Mesendoderm (in vitro differentiated cells): ENCODE data around the gene NPAS3.

Source experiments
- DNase-seq: peaks from one replicate; pipeline ENCODE4 v3.0.0; 2013
- H2AK5ac ChIP-seq: 2 replicates; pipeline ENCODE4 v1.6.1; 2013; ENCODE audit warnings: low read length, inconsistent platforms
- H2BK120ac ChIP-seq: 2 replicates; pipeline ENCODE4 v1.6.1; 2013; ENCODE audit warnings: low read depth, mild to moderate bottlenecking, low read length, moderate library complexity, mixed read lengths
- H2BK15ac ChIP-seq: replicated peaks from 2 replicates; pipeline ENCODE4 v1.6.1; 2013; ENCODE audit warnings: low read depth, mild to moderate bottlenecking, moderate library complexity
- H2BK5ac ChIP-seq: 2 replicates; pipeline ENCODE4 v1.6.1; 2013; ENCODE audit warnings: low read length, inconsistent platforms
- H3K18ac ChIP-seq: 2 replicates; pipeline ENCODE4 v1.6.1; 2013; ENCODE audit warnings: mild to moderate bottlenecking, low read length, mixed read lengths
- H3K23ac ChIP-seq: one replicate; pipeline ENCODE4 v1.6.1; 2013; ENCODE audit warnings: low read length
- H3K27ac ChIP-seq: 2 replicates; pipeline ENCODE4 v1.5.1; 2013; ENCODE audit warnings: low read depth, mild to moderate bottlenecking, inconsistent platforms, low read length, moderate library complexity
- H3K27me3 ChIP-seq: 2 replicates; pipeline ENCODE4 v1.6.1; 2013; ENCODE audit warnings: low read length, control low read depth, mild to moderate bottlenecking, inconsistent platforms; ENCODE audit not compliant: insufficient read depth, poor library complexity
- H3K36me3 ChIP-seq: 2 replicates; pipeline ENCODE4 v1.6.1; 2013; ENCODE audit warnings: low read length, inconsistent platforms; ENCODE audit not compliant: control insufficient read depth, insufficient read depth
- H3K4ac ChIP-seq: one replicate; pipeline ENCODE4 v1.6.1; 2013; ENCODE audit warnings: low read depth, mild to moderate bottlenecking, low read length, moderate library complexity
- H3K4me1 ChIP-seq: 2 replicates; pipeline ENCODE4 v1.6.1; 2013; ENCODE audit warnings: low read depth, low read length, inconsistent platforms; ENCODE audit not compliant: control insufficient read depth
- H3K4me2 ChIP-seq: 2 replicates; pipeline ENCODE4 v1.6.1; 2013; ENCODE audit warnings: low read length
- H3K4me3 ChIP-seq: 2 replicates; pipeline ENCODE4 v1.5.1; 2013; ENCODE audit warnings: mild to moderate bottlenecking, low read length
- H3K56ac ChIP-seq: one replicate; pipeline ENCODE4 v1.6.1; 2013; ENCODE audit warnings: low read length
- H3K79me1 ChIP-seq: 2 replicates; pipeline ENCODE4 v1.6.1; 2013; ENCODE audit warnings: low read length, inconsistent platforms
- H3K79me2 ChIP-seq: 2 replicates; pipeline ENCODE4 v1.6.1; 2013; ENCODE audit warnings: mild to moderate bottlenecking, low read length; ENCODE audit not compliant: control insufficient read depth, insufficient read depth
- H3K9ac ChIP-seq: 2 replicates; pipeline ENCODE4 v1.6.1; 2013; ENCODE audit warnings: low read length, inconsistent platforms
- H4K5ac ChIP-seq: one replicate; pipeline ENCODE4 v1.6.1; 2013; ENCODE audit warnings: low read length
- H4K8ac ChIP-seq: one replicate; pipeline ENCODE4 v1.6.1; 2013; ENCODE audit warnings: low read depth, mild to moderate bottlenecking, control low read depth, low read length, moderate library complexity
- WGBS: extraction: QIAGEN DNeasy Blood & Tissue Kit; methylation state at CpG from one replicate; pipeline ENCODE4 v1.1.7; 2013; ENCODE audit warnings: low lambda C conversion rate, missing lambda C conversion rate; ENCODE audit not compliant: insufficient coverage; ENCODE audit errors: extremely low coverage; 5-methylcytosine and 5-hydroxymethylcytosine counted together

NPAS3 gene

GRCh38 chr14:33679461-33680225 lies 741.0 kb downstream of the NPAS3 start:
- 100% methylated on average over 1 of the region's 3 CpGs for WGBS
- H3K79me1 ChIP-seq: no peaks in the 10 kb centered on the region
- no peaks in the 10 kb centered on the region for H3K79me2 ChIP-seq
- H2BK15ac ChIP-seq: no peak overlapping the region
- H3K4me2 ChIP-seq: no peak overlapping the region
- no peak overlapping the region for H2BK5ac ChIP-seq
- H3K18ac ChIP-seq: no peak overlapping the region
- H3K56ac ChIP-seq: no peak overlapping the region
- H3K4ac ChIP-seq: no peak overlapping the region
- no peaks in the 10 kb centered on the region for H3K36me3 ChIP-seq
- peaks cover 2% of the 10 kb centered on the region for H3K4me1 ChIP-seq
- no peak overlapping the region for H2AK5ac ChIP-seq
- H4K5ac ChIP-seq: no peak overlapping the region
- H3K27me3 ChIP-seq: no peaks in the 10 kb centered on the region
- DNase-seq: no peak
- no peak overlapping the region for H3K23ac ChIP-seq
- H4K8ac ChIP-seq: no peak overlapping the region
- no peak overlapping the region for H3K9ac ChIP-seq
- H2BK120ac ChIP-seq: no peak overlapping the region
- H3K27ac ChIP-seq: no peak overlapping the region
- H3K4me3 ChIP-seq: no peak overlapping the region

DNA sequence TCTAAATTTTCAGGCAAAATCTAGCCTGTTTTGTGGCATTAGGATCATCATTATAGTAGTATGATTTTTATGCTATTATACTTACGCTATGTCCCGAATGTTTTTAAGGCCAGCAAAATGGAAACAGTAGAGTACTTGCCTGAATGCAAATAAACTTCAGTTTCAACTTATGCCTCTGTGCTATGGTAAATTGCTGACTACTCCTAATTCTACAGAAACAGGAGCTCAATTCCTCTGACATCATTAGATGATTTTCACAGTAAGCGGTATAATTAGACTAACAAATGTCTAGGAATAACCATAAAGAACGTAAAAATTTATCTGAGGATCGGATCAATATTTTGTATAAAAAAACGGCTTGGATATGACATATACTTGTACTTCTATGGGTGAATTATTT lies 742.2 kb downstream of the NPAS3 start:
- Histone ChIP-seq H4K5ac (no peak overlapping the region), H3K4me1 (peaks cover 2% of the 10 kb centered on the region), H3K4me3 (no peak overlapping the region), H3K36me3 (no peaks in the 10 kb centered on the region), H3K79me1 (no peaks in the 10 kb centered on the region), H3K4me2 (no peak overlapping the region), H3K56ac (no peak overlapping the region), H3K79me2 (no peaks in the 10 kb centered on the region), H3K9ac (no peak overlapping the region), H4K8ac (no peak overlapping the region), H2BK15ac (no peak overlapping the region), H3K27ac (no peak overlapping the region), H3K18ac (no peak overlapping the region), H3K27me3 (no peaks in the 10 kb centered on the region), H3K4ac (no peak overlapping the region), H2AK5ac (no peak overlapping the region), H2BK120ac (no peak overlapping the region), H3K23ac (no peak overlapping the region), H2BK5ac (no peak overlapping the region)
- no CpG with 5 or more reads among the region's 6 CpGs for WGBS
- DNase-seq: no peak

- H3K4me3 ChIP-seq: no peak overlapping the region
- WGBS: no CpG with 5 or more reads among the region's 4 CpGs
- no peak overlapping the region for H4K8ac ChIP-seq
- H2AK5ac ChIP-seq: no peak overlapping the region
- no peaks in the 10 kb centered on the region for H3K36me3 ChIP-seq
- H3K56ac ChIP-seq: no peak overlapping the region
- no peaks in the 10 kb centered on the region for H3K79me2 ChIP-seq
- no peak overlapping the region for H3K9ac ChIP-seq
- no peaks in the 10 kb centered on the region for H3K27me3 ChIP-seq
- no peak overlapping the region for H4K5ac ChIP-seq
- no peak overlapping the region for H3K23ac ChIP-seq
- H3K18ac ChIP-seq: no peak overlapping the region
- no peak overlapping the region for H3K4ac ChIP-seq
- H3K4me1 ChIP-seq: peaks cover 2% of the 10 kb centered on the region
- H2BK120ac ChIP-seq: no peak overlapping the region
- H2BK15ac ChIP-seq: no peak overlapping the region
- DNase-seq: peak; percentile 7
- H3K27ac ChIP-seq: no peak overlapping the region
- no peak overlapping the region for H3K4me2 ChIP-seq
- no peak overlapping the region for H2BK5ac ChIP-seq
- no peaks in the 10 kb centered on the region for H3K79me1 ChIP-seq
These were observed 744.1 kb downstream of the NPAS3 start for GRCh38 chr14:33682760-33683159.

GRCh38 chr14:33685026-33685425 lies 746.3 kb downstream of the NPAS3 start:
- Histone ChIP-seq H2BK5ac (no peak overlapping the region), H2BK120ac (no peak overlapping the region), H3K36me3 (no peaks in the 10 kb centered on the region), H3K4ac (no peak overlapping the region), H3K79me2 (no peaks in the 10 kb centered on the region), H2BK15ac (no peak overlapping the region), H3K79me1 (no peaks in the 10 kb centered on the region), H2AK5ac (no peak overlapping the region), H3K23ac (no peak overlapping the region), H3K4me3 (no peak overlapping the region), H4K5ac (no peak overlapping the region), H3K9ac (no peak overlapping the region), H4K8ac (no peak overlapping the region), H3K4me2 (no peak overlapping the region), H3K27ac (no peak overlapping the region), H3K27me3 (no peaks in the 10 kb centered on the region), H3K18ac (no peak overlapping the region), H3K4me1 (peaks cover 2% of the 10 kb centered on the region), H3K56ac (no peak overlapping the region)
- DNase-seq: no peak
- no CpG with 5 or more reads among the region's 9 CpGs for WGBS

DNA sequence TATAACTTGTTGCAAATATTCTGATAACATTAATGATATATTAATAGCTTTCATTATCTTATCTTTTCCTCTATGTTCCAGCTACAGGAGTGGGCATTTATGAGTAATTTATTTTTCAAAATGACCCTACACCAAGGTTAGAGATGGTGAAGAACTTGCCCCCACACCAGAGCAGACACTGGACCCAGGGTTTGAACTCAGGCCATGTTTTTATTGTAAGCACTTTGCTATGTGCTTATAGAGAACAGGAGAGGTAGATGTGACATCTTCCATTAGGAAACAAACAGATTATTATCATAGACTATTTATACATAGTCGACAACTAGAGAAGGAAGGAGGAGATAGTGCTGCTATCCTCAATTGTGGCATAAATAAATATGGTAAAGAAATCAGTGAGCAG lies 747.0 kb downstream of the NPAS3 start:
- no peak overlapping the region for H3K27ac ChIP-seq
- H3K9ac ChIP-seq: no peak overlapping the region
- H3K4ac ChIP-seq: no peak overlapping the region
- H3K56ac ChIP-seq: no peak overlapping the region
- no peak overlapping the region for H2BK5ac ChIP-seq
- WGBS: no CpG with 5 or more reads among the region's 1 CpG
- no peak overlapping the region for H4K5ac ChIP-seq
- no peak overlapping the region for H4K8ac ChIP-seq
- H3K4me3 ChIP-seq: no peak overlapping the region
- H3K36me3 ChIP-seq: no peaks in the 10 kb centered on the region
- no peak overlapping the region for H3K23ac ChIP-seq
- H2BK120ac ChIP-seq: no peak overlapping the region
- no peak overlapping the region for H2BK15ac ChIP-seq
- no peak overlapping the region for H3K18ac ChIP-seq
- DNase-seq: no peak
- H3K79me1 ChIP-seq: no peaks in the 10 kb centered on the region
- no peaks in the 10 kb centered on the region for H3K79me2 ChIP-seq
- no peak overlapping the region for H3K4me2 ChIP-seq
- peaks cover 2% of the 10 kb centered on the region for H3K4me1 ChIP-seq
- H2AK5ac ChIP-seq: no peak overlapping the region
- H3K27me3 ChIP-seq: no peaks in the 10 kb centered on the region

DNA sequence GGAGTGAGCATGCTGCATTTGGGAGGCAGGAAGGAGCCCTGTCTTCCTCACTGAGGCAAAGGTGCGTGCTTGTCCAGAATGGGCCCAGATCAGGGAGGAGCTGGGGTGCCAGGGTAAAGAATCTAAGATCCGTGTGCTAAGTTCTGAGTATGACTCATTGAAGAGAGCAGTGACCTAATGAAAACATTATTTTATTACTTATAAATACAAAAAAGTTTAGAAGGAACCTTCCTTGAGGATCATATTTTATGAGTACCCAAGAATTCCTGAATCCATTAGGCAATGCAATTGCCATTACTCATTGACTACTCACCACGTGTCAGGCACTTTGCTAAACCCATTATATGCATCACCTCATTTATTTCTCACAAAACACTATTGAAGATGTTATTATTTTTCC lies 747.5 kb downstream of the NPAS3 start:
- Histone ChIP-seq H2AK5ac (no peak overlapping the region), H3K56ac (no peak overlapping the region), H3K9ac (no peak overlapping the region), H3K36me3 (no peaks in the 10 kb centered on the region), H3K27ac (no peak overlapping the region), H3K4ac (no peak overlapping the region), H2BK5ac (no peak overlapping the region), H4K8ac (no peak overlapping the region), H3K79me1 (no peaks in the 10 kb centered on the region), H2BK120ac (no peak overlapping the region), H2BK15ac (no peak overlapping the region), H3K27me3 (no peaks in the 10 kb centered on the region), H3K23ac (no peak overlapping the region), H3K4me1 (peaks cover 2% of the 10 kb centered on the region), H4K5ac (no peak overlapping the region), H3K4me2 (no peak overlapping the region), H3K79me2 (no peaks in the 10 kb centered on the region), H3K18ac (no peak overlapping the region), H3K4me3 (no peak overlapping the region)
- WGBS: no CpG with 5 or more reads among the region's 3 CpGs
- no peak for DNase-seq
